GM18499 (cell line): ENCODE data around the gene ZNF329.

Source experiments
- ATAC-seq: cut with Tn5 transposase; IDR thresholded peaks from one replicate; pipeline ENCODE4 v1.9.1; 2021; ENCODE audit warnings: moderate number of reproducible peaks; ENCODE audit not compliant: insufficient read depth, unreplicated experiment

The ZNF329 gene

GRCh38 chr19:58123354-58123753, 27.2 kb downstream of the ZNF329 start:
- no peak for ATAC-seq

GRCh38 chr19:58118979-58119733, 31.4 kb downstream of the ZNF329 start:
- no peak for ATAC-seq

DNA sequence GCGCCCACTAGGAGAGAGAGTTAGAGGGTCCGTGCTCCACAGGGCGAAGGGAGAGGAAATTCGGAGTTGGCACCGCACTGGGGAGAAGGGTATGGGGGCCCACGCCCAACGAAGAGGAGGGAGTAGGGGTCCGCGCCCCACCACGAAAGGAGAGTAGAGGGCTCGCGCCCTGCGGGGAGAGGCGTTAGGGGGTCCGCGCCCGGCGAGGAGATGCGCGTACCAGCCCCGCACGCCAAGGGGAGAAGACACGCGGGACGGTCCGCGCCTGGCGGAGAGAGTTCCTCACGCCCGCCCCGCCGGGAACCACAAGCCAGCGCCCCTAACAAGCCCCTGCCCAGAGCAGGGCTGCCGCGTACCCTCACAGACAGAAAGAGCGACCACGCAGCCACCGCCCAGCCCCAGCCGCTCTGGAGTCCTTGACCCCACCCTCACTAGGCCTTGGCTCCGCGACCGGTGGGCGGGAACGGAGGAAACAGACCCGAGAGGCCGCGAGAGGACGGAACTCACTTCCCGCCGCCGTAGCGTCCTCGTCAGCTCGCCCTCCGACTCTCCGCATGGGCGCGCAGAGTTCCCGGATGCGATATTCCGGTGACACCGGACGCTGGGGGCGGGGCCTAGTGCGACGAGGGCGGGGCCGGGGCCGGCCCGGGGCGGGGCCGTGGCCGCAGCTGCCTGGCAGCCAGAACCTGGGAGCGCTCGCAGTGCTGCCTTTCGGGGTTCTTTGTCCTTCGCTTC, 32.6 kb downstream of the ZNF329 start:
- ATAC-seq: no peak

DNA sequence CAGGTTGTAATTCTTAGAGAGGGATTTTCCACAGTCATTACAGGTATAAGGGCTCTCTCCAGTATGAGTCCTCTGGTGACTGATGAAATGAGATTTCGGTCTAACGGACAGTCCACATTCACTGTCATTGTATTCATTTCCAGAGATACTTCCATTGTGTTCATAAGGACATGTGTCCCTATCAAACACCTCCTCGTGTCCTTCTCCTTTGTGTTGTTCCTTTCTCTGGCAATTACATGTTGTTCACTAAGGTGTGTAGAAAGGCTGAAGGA, 42.1 kb downstream of the ZNF329 start:
- ATAC-seq: no peak

DNA sequence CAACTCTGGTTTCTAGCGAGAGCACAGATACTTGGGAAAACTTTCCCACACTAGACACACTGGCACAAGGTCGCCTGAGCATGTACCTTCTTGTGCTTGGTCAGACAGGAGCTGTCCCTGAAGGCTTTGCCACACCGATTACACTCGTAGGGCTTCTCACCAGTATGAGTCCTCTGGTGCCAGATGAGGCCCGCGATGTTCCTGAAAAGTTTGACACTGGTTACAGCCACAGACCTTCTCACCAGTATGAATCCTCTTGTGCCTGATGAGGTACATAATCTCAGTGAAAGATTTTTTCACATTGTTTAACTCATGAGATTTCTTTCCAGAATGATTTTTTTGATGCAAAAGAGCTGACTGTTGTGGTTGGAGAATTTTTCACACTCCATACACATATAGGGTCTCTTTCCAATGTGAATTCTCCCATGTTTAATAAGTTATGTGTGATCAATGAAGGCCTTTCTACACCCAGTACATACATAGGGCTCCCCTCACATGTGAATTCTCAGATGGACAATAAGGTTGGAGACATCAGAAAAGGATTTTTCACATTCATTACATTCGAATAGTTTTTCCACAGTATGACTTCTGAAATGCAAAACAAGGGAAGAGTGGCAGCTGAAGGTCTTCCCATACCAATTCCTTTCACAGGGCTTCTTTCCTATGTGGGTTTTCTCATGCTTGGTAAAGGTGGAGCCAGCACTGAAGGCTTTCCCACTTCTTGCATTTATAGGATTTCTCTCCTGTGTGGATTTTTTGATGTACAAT, 42.6 kb downstream of the ZNF329 start:
- no peak for ATAC-seq

GRCh38 chr19:58098682-58098998, 51.9 kb downstream of the ZNF329 start:
- no peak for ATAC-seq

DNA sequence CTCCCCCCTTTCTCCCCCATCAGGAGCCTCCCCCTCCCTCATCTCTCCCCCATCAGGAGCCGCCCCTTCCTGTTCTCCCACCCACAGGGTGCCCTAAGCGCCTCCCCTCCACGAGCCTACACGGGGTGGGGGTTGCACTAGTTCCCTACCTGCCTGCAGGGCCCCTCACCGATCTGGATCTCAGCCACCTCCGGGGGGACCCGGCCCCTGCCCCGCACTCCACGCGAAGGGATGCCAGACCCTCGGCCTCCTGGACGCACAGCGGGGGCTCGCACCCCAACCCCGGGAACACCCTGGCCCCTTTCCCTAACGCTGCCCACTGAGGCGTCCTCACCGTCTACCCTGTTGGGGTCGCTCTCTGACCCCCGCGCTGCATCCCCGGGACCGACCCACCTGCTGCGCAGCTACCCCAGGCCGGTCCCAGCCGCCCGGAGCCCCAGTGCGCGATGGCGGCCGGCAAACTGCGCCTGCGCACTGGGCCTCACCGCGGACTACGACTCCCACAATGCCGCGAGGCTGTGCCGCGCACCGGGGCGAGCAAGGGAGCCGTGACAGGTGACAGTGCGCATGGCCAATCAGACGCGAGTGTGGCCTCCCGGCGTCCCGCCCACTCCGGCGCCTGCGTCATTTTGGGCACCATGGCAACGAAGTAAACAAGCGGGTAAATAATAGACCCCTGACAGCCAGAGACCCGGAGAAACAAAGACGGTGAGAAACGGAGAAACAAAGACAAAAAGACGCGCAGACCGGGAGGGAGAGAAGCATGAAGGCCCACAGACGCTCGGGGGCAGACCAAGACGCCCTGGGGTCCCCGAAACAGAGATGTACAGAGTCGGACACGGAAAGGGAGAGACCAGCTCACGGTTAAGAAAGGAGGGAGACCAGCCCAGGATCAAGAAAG, 52.6 kb downstream of the ZNF329 start, which contains the start of gene ZSCAN18:
TSS of gene ZSCAN18 (minus strand) at position 451 of the 901 bp plus-strand sequence. CDS start 7,964 bp downstream, outside the sequence.
- ATAC-seq: no peak

DNA sequence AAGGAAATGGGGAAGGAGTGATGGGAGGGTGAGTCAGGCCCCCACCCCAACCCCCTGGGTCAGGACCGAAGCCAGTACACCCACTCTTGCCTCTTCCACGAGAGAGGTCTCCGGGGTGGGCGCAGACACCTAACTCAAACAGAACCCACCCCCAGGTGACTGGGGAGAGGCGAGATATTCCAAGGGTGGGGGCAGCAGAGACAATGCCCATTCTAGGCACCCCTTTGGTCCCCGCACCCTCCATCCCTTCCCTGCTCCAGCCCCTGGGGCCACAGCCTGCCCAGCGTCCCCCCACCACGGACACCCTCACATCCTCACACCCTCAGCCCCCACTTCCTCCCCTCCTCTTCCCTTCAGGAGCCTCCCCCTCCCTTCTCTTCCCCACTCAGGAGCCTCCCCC, 53.2 kb downstream of the ZNF329 start:
- no peak for ATAC-seq

DNA sequence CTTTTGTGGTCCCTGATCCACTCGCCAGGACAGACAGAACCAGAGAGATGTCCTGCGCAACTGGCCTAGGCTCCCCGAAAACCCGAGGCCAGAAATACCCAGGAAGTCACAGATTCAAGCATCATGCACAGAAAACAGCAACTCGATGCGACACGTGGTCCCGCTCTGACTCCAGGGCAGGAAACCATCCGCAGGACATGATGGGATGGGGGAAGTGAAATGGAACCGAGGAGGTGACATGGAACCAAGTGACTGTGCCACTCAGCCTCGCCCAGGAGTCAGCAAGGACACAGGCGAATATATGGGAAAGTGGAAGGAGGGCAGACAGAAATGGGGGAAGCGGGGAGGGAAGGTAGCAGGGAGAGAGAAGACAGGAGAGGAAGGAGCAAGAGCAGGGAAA, 53.7 kb downstream of the ZNF329 start:
- no peak for ATAC-seq

DNA sequence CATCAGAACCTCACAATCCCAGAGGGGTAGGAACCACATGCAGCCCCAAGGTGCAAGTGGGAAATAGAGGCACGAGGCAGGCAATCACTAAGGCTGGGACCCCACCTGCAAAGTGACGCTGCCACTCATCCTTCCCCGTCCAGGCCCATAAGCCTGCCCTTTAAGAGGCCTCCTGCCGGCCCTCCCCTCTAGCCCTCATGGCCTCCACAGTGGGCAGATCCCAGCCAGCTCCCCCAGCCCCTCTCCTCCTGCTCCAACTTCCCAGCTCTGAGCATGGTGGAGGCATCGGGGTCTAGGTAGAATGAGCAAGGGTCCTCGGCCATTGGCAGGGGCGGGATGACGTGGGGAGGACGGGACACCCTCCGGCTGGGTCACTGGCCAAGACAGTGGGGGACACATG, 55.3 kb downstream of the ZNF329 start:
- no peak for ATAC-seq

DNA sequence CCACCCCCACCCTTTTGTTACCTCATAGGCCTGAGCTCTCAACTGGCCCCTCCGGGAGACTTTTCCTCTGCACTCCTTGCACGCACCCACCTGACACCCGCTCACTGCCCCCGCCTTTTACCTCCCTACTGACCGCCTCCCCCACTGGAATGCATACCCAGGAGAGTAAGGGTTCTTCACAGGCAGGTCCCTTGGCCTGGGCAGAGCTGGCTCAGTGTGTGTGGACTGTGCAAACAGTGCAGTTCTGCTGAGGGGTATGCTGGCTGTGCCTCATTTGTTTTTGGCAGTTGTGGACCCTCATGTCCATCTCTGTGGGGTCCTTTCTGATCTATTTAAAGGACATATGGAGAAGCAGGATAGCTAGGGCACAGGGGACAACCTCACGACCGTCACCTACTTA, 57.5 kb downstream of the ZNF329 start:
- no peak for ATAC-seq

DNA sequence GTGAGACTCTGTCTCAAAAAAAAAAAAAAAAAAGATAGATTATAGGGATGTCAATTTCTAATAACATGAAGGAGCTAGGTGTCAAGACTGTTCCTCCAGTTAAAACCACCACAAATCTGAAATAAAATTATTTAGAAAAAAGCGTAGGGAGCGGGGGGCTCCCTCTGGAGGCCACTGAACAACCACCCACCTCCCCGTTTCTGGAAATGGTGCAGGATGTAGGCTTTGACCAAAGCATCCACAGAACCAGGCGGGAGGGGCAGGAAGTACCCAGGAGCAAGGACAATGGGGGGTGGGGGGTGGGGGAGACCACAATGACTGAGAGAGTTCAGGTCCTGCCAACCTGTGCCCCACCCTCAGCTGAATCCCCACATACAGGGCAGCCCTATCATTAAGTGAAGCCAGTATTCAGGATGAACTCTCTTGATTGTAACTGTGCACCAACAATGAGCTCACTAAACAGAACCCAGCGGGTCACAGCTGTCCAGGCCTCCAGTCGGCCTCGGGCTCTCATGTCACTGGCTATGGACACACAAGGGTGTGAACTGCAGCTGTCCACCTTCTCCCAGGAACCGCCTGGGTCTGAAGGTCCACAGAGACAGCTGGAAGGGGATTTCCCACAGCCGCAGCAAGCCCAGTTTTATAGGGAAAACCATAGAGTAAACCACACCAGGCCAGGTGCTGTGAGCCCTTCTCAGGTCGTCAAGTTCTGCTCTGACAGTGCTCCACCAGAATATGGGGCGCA, 59.2 kb downstream of the ZNF329 start:
- no peak for ATAC-seq

DNA sequence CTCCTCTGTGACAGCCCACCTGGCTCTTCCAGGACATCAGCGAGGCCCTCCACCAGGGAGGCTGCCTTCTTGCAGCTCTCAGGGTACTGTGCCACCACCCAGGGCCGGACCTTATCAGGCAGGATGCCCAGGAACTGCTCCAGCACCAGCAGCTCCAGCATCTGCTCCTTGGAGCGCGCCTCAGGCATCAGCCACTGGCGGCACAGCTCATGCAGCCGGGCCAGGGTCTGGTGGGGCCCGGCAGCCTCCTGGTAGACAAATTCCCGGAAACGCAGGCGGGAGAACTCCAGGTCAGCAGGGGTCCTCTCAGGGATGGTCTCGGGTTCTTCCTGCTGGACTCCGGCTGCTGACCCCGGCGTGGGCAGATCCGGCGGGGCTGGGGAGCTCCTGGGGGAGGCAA, 60.7 kb downstream of the ZNF329 start:
- ATAC-seq: no peak

DNA sequence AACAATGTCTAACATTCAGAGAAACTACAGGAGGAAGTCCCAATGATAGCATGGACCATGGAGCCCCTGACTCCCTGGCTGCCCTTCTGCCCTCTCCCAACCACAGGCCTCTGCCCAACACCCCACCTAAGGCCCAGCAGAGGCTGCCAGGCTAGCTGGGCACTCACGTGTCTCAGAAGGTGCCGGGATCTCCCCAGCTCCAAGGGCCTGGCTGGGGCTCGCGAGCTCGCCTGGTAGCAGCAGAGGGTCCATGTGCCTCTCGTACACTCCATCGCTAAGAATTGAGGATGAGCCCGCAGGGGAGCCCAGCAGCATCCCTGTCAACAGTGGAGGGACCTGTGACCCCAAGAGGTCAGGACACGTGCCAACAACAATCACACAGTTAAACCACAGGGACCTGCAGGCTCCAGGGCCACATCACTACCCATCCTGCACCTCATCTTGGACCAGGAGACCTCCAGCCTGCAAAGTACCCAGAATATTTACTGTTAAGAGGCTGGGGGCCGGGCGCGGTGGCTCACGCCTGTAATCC, 62.0 kb downstream of the ZNF329 start:
- ATAC-seq: no peak

DNA sequence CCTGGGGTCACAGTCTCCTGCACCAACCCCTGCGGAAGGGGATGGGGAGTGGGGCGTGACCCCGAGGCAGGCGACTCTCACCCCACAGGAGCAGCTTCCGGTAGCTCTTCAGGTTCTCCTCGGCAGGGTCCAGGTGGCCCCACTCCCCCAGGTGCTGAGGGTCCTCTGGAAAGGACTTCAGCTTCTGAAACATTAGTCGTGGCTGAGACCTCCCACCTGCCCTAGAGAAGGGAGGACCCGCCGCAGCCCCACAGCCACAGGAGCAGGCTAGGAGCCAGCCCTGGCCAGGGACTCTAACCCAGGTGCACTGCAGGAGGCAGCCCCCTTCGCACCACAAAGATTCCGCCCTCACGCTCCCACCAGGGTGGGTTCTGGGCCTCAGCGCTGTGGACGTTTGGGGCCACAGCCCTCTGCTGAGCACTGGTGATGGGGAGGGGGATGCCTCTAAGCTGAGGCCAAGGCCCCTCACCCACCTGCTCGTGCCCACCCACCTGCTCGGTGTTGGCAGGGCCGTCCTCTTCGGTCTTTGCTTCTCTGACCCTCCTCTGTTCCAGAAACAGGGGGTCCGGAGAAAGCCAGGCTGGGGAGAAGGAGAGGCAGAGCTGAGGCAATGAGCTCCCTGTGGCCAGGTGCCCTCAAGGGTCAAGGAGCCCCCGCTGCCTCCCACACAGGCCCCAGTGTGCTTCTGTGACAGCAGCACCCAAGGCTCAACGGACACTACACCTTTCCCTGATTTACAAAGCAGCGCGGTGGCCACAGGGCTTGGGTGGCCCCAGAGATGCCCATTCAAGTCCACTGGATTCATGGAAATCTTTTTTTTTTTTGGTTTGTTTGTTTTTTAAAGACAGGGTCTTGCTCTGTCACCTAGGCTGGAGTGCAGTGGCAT, 63.5 kb downstream of the ZNF329 start:
- no peak for ATAC-seq

- ATAC-seq: no peak
These were observed 65.2 kb downstream of the ZNF329 start for GRCh38 chr19:58085348-58085875.

- no peak for ATAC-seq
These were observed 65.8 kb downstream of the ZNF329 start for GRCh38 chr19:58084596-58085347.

DNA sequence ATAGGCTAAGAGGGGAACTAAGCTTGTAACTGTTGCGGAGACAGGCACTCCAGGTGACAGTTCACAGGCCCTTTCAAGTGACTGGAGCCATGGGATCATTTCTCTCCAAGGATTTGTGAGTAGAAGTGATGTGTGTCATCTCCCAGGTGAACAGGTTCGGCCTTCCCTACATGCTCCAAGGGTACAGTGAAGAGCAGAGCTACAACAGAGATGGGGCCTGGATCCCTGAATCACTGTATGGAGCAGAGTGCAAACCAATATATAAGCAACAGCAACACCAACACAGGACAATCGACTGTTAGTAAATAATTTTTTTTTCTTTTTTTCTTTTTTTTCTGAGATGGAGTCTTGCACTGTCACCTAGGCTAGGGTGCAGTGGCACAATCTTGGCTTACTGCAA, 67.6 kb downstream of the ZNF329 start:
- no peak for ATAC-seq
